ENCODE results near the gene NOTCH3. TPM values are rescaled to one million over a fixed set of nuclear protein-coding genes. Genes with fewer than 3 reads are reported as not detected.

The NOTCH3 gene
- total and polyA plus RNA-seq, 2 of the 8 experiments (the other 6 are each of a cell fraction or from before 2014, with no cell fraction given) = 37.5 to 107 TPM

GRCh38 chr19:15249528-15249874 is 48.7 kb upstream of the NOTCH3 start (continued):
- TF ChIP-seq CHD7 (IDR thresholded peaks at IDR 0.05; ENCODE audit: insufficient replicate concordance, low read length) = no peak
- peak; percentile 32; the same call in 1 of the 2 replicates for TF ChIP-seq POLR2AphosphoS5 (IDR thresholded peaks at IDR 0.05; ENCODE audit: low read depth, low read length)

Measured in H1 (cell line).